HepG2 (cell line): ENCODE results near the gene ATG4A. TPM values are rescaled to one million over a fixed set of nuclear protein-coding genes. Genes with fewer than 3 reads are reported as not detected.

Source experiments
- ATAC-seq: fragments of 200-7000 bp; cut with Tn5 transposase; 3 replicates; pipeline ENCODE4 v1.9.1; 2020; ENCODE audit warnings: mild to moderate bottlenecking, moderate library complexity
- BruUV-seq: library from RNA; stranded (reverse); fragments of 400-500 nt; replicated peaks from 2 replicates; lab custom pipeline; 2021; lab: Mats Ljungman, UMichigan
- CTCF ChIA-PET: fragments of 300-600 bp; formaldehyde crosslinking; extraction: SDS; loops from one replicate; lab custom pipeline; 2021; ENCODE audit warnings: low total read pairs, inconsistent platforms, low intra/inter-chr PET ratio; lab: Yijun Ruan, JAX
- POLR2A ChIA-PET: fragments of 350-600 bp; sonication (Branson Sonifier 250); formaldehyde crosslinking; loops from one replicate; lab custom pipeline; 2020; ENCODE audit warnings: antibody characterized with exemption, inconsistent platforms; lab: Yijun Ruan, JAX
- DNase-seq: peaks from one replicate; pipeline ENCODE4 v3.0.0-alpha.2; 2015; ENCODE audit warnings: low spot score
- FAIRE-seq: peaks from 3 replicates; lab custom pipeline; 2011; peaks lifted over from hg19 to GRCh38; lab: Jason Lieb, UNC
- H2AFZ ChIP-seq: one replicate; pipeline ENCODE4 v1.6.1; 2011; ENCODE audit warnings: low read length, inconsistent platforms
- H3K27ac ChIP-seq: fragments of 300-600 bp; 3 replicates; pipeline ENCODE4 v1.8.0; 2011; ENCODE audit warnings: mixed run types, mild to moderate bottlenecking, mixed read lengths, low read length, inconsistent platforms; ENCODE audit not compliant: insufficient read depth; ENCODE audit errors: extremely low read length
- H3K27me3 ChIP-seq, 2 experiments: fragments of 200-600 bp in 1 of 2; 2 replicates in 1 of 2; 3 replicates in 1 of 2; pipeline versions ENCODE4 v1.6.0 to v1.8.0; 2011; ENCODE audit warnings: low read length in 2 of 2, mild to moderate bottlenecking in 2 of 2, moderate library complexity in 2 of 2, inconsistent platforms in 1 of 2; ENCODE audit not compliant: insufficient read depth in 2 of 2, control insufficient read depth in 1 of 2
- H3K36me3 ChIP-seq, 2 experiments: fragments of 200-600 bp in 1 of 2; replicated peaks in 1 of 2; 2 replicates in 1 of 2; 3 replicates in 1 of 2; pipeline versions ENCODE4 v1.5.1 to v1.8.0; 2011; ENCODE audit warnings: low read length in 2 of 2, inconsistent platforms in 1 of 2; ENCODE audit not compliant: insufficient read depth in 2 of 2, control insufficient read depth in 1 of 2
- H3K4me1 ChIP-seq: 2 replicates; pipeline ENCODE4 v1.5.1; 2012; ENCODE audit warnings: low read length, inconsistent platforms; ENCODE audit not compliant: insufficient read depth
- H3K4me2 ChIP-seq: 2 replicates; pipeline ENCODE4 v1.6.0; 2011; ENCODE audit warnings: low read depth, low read length, inconsistent platforms
- H3K4me3 ChIP-seq, 3 experiments: fragments of 200-600 bp in 1 of 3; sonication (generic), shearing (Covaris generic) in 1 of 3; replicated peaks in 1 of 3; 2 replicates each; pipeline ENCODE4 v1.5.1; 2011 to 2016; ENCODE audit warnings: low read length in 3 of 3, inconsistent platforms in 2 of 3, low read depth in 2 of 3, mild to moderate bottlenecking in 2 of 3, control low read depth in 1 of 3, mixed read lengths in 1 of 3; ENCODE audit not compliant: insufficient read depth in 1 of 3
- H3K79me2 ChIP-seq: one replicate; pipeline ENCODE4 v1.6.1; 2011; ENCODE audit warnings: low read length, inconsistent platforms; ENCODE audit not compliant: insufficient read depth
- H3K9ac ChIP-seq: 2 replicates; pipeline ENCODE4 v1.6.0; 2011; ENCODE audit warnings: mild to moderate bottlenecking, low read depth, low read length, inconsistent platforms; ENCODE audit not compliant: insufficient read depth
- H3K9me3 ChIP-seq: 2 replicates; pipeline ENCODE4 v1.5.1; 2012; ENCODE audit warnings: mild to moderate bottlenecking, low read length
- H4K20me1 ChIP-seq: 2 replicates; pipeline ENCODE4 v1.6.0; 2011; ENCODE audit warnings: inconsistent platforms, mild to moderate bottlenecking, low read length, moderate library complexity; ENCODE audit not compliant: insufficient read depth
- DPF2 ChIP-seq: sonication (generic); formaldehyde crosslinking; IDR thresholded peaks from 2 replicates; pipeline ENCODE4 v1.4.0; 2020; ENCODE audit warnings: mild to moderate bottlenecking, low read depth, missing genetic modification reagents, borderline replicate concordance
- WGBS: methylation state at CpG from one replicate; pipeline ENCODE4 v1.1.6; 2017; ENCODE audit warnings: low lambda C conversion rate; 5-methylcytosine and 5-hydroxymethylcytosine counted together
- in situ Hi-C: cut with HindIII; loops from 2 replicates; pipeline ENCODE4 v1.10.0; 2017; ENCODE audit warnings: low pct_unique_long_range_greater_than_20kb; ENCODE audit not compliant: extremely low pct_ligation_motif_present
- intact Hi-C: fragments of 100-400 bp; cut with micrococcal nuclease; formaldehyde crosslinking; loops from one replicate; pipeline ENCODE4 v1.10.0; 2022; ENCODE audit not compliant: unreplicated experiment
- polyA plus RNA-seq, 8 experiments: library from polyadenylated mRNA; depleted of rRNA in 3 of 8; stranded (reverse) in 7 of 8; unstranded in 1 of 8; fragments of >200 nt; fragmentation: Illumina TruSeq in 4 of 8; extraction: Trizol in 4 of 8; gene quantifications; 2 replicates each; pipeline versions ENCODE4 v1.2.1 to v1.2.3, GENCODE V29; 2011 to 2016; ENCODE audit warnings: low read depth in 4 of 8, missing spikeins in 1 of 8, mixed read lengths in 1 of 8; ENCODE audit not compliant: insufficient read depth in 1 of 8
- total RNA-seq, 5 experiments: library from RNA; depleted of rRNA; stranded (reverse); fragments of >200 nt; fragmentation: Illumina TruSeq; extraction: Trizol; gene quantifications; 2 replicates each; pipeline ENCODE4 v1.2.3, GENCODE V29; 2016; ENCODE audit warnings: low read depth in 1 of 5
- TF ChIP-seq, protein P1 (sequence below): sonication (generic); formaldehyde crosslinking; IDR thresholded peaks from 2 replicates; pipeline ENCODE4 v1.4.0; 2020; ENCODE audit warnings: missing genetic modification reagents
- TF ChIP-seq, protein P2 (sequence below): sonication (generic); formaldehyde crosslinking; IDR thresholded peaks from 2 replicates; pipeline ENCODE4 v1.8.0; 2022; ENCODE audit warnings: missing genetic modification reagents, mild to moderate bottlenecking, borderline replicate concordance

Gene ATG4A
- total and polyA plus RNA-seq, 2 of the 13 experiments (the other 11 are each of a cell fraction or from before 2014, with no cell fraction given): 3.3 to 6.3 TPM

DNA sequence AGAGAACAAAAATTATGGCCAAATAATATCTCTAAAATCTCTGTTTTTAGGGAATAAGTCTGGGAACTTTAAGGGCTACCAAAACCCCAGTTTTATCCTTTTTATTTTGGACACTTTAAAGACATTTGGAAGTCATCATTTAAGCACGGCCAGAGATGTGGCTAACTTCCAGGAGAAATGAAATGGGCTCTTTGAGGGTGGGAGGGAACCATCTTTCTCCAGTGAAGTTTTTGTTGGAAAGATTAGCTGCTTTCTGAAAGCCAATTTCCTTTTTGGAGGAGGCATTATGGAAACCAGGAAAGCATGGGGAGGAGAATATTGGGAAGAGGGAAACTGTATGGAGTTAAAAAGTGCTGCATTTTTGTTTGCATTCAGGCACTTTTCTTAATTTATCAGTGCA, 41.9 kb upstream of the ATG4A start:
- no peak overlapping the region for H3K9ac ChIP-seq
- no TSS peak for BruUV-seq
- H3K4me2 ChIP-seq: no peak overlapping the region
- no peaks in the 10 kb centered on the region for H4K20me1 ChIP-seq
- FAIRE-seq (no peak), DNase-seq (no peak), ATAC-seq (no peak)
- no peaks in the 10 kb centered on the region for H3K27me3 ChIP-seq
- 0% methylated on average over 1 of the region's 1 CpG for WGBS
- POLR2A ChIA-PET: no interaction called here
- no peaks in the 10 kb centered on the region for H3K4me1 ChIP-seq
- H3K9me3 ChIP-seq: no peaks in the 10 kb centered on the region
- H3K79me2 ChIP-seq: no peaks in the 10 kb centered on the region
- H3K27ac ChIP-seq: no peak overlapping the region
- CTCF ChIA-PET: no interaction called here
- no peaks in the 10 kb centered on the region for H3K36me3 ChIP-seq
- in situ Hi-C loops (no loop called here), intact Hi-C loops (no loop called here)
- TF ChIP-seq, protein P1, sequence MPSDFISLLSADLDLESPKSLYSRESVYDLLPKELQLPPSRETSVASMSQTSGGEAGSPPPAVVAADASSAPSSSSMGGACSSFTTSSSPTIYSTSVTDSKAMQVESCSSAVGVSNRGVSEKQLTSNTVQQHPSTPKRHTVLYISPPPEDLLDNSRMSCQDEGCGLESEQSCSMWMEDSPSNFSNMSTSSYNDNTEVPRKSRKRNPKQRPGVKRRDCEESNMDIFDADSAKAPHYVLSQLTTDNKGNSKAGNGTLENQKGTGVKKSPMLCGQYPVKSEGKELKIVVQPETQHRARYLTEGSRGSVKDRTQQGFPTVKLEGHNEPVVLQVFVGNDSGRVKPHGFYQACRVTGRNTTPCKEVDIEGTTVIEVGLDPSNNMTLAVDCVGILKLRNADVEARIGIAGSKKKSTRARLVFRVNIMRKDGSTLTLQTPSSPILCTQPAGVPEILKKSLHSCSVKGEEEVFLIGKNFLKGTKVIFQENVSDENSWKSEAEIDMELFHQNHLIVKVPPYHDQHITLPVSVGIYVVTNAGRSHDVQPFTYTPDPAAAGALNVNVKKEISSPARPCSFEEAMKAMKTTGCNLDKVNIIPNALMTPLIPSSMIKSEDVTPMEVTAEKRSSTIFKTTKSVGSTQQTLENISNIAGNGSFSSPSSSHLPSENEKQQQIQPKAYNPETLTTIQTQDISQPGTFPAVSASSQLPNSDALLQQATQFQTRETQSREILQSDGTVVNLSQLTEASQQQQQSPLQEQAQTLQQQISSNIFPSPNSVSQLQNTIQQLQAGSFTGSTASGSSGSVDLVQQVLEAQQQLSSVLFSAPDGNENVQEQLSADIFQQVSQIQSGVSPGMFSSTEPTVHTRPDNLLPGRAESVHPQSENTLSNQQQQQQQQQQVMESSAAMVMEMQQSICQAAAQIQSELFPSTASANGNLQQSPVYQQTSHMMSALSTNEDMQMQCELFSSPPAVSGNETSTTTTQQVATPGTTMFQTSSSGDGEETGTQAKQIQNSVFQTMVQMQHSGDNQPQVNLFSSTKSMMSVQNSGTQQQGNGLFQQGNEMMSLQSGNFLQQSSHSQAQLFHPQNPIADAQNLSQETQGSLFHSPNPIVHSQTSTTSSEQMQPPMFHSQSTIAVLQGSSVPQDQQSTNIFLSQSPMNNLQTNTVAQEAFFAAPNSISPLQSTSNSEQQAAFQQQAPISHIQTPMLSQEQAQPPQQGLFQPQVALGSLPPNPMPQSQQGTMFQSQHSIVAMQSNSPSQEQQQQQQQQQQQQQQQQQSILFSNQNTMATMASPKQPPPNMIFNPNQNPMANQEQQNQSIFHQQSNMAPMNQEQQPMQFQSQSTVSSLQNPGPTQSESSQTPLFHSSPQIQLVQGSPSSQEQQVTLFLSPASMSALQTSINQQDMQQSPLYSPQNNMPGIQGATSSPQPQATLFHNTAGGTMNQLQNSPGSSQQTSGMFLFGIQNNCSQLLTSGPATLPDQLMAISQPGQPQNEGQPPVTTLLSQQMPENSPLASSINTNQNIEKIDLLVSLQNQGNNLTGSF (CRISPR knock-in tag): no peak
- no peak for TF ChIP-seq DPF2 (CRISPR knock-in tag)
- TF ChIP-seq, protein P2, sequence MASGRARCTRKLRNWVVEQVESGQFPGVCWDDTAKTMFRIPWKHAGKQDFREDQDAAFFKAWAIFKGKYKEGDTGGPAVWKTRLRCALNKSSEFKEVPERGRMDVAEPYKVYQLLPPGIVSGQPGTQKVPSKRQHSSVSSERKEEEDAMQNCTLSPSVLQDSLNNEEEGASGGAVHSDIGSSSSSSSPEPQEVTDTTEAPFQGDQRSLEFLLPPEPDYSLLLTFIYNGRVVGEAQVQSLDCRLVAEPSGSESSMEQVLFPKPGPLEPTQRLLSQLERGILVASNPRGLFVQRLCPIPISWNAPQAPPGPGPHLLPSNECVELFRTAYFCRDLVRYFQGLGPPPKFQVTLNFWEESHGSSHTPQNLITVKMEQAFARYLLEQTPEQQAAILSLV (CRISPR knock-in tag): no peak
- H2AFZ ChIP-seq: no peak overlapping the region
- no peak overlapping the region for H3K4me3 ChIP-seq
